B cell (primary cell): ENCODE results near the gene MRPS27. TPM values are rescaled to one million over a fixed set of nuclear protein-coding genes. Genes with fewer than 3 reads are reported as not detected.

ENCODE experiments used
- ATAC-seq: fragments of 200-7000 bp; cut with Tn5 transposase; one replicate; pipeline ENCODE4 v1.10.0; 2021; ENCODE audit warnings: low read depth, mild to moderate bottlenecking, moderate number of reproducible peaks, moderate library complexity
- CTCF ChIA-PET: fragments of 350-600 bp; sonication (Branson Sonifier 250); formaldehyde crosslinking; loops from one replicate; lab custom pipeline; 2021; ENCODE audit warnings: antibody characterized with exemption, inconsistent platforms; lab: Charles Lee
- POLR2A ChIA-PET: fragments of 350-600 bp; sonication (Branson Sonifier 250); formaldehyde crosslinking; loops from one replicate; lab custom pipeline; 2021; ENCODE audit warnings: antibody characterized with exemption; lab: Charles Lee
- DNase-seq: peaks from one replicate; pipeline ENCODE4 v3.0.0; 2013
- H2AFZ ChIP-seq: 2 replicates; pipeline ENCODE4 v1.6.1; 2012; ENCODE audit warnings: mild to moderate bottlenecking, low read depth, low read length; ENCODE audit not compliant: insufficient read depth, poor library complexity, severe bottlenecking
- H3K27ac ChIP-seq, 2 donors: 1 replicate in 1 of 2; 2 replicates in 1 of 2; pipeline ENCODE4 v1.5.1; 2012 to 2013; ENCODE audit warnings: low read length in 2 of 2, mild to moderate bottlenecking in 2 of 2, moderate library complexity in 1 of 2
- H3K27me3 ChIP-seq, 4 experiments: fragments of 200-600 bp in 1 of 4; sonication (generic) in 1 of 4; replicated peaks in 1 of 4; 1 replicate in 2 of 4; 2 replicates in 2 of 4; pipeline versions ENCODE4 v1.6.1 to v1.7.0; 2013 to 2016; ENCODE audit warnings: low read length in 3 of 4, mild to moderate bottlenecking in 2 of 4, mixed read lengths in 1 of 4, moderate library complexity in 1 of 4; ENCODE audit not compliant: insufficient read depth in 4 of 4, control insufficient read depth in 3 of 4; ENCODE audit errors: control extremely low read depth in 1 of 4
- H3K36me3 ChIP-seq, 2 experiments: replicated peaks in 1 of 2; 1 replicate in 1 of 2; 2 replicates in 1 of 2; pipeline versions ENCODE4 v1.6.1 to v1.7.1; 2013; ENCODE audit warnings: low read length in 1 of 2; ENCODE audit not compliant: insufficient read depth in 2 of 2, control insufficient read depth in 1 of 2; ENCODE audit errors: control extremely low read depth in 1 of 2, extremely low read depth in 1 of 2
- H3K4me1 ChIP-seq, 2 donors: fragments of 200-600 bp in 1 of 2; sonication (generic) in 1 of 2; 1 replicate in 1 of 2; 2 replicates in 1 of 2; pipeline versions ENCODE4 v1.5.1 to v1.6.1; 2013 to 2017; ENCODE audit warnings: low read length in 2 of 2; ENCODE audit not compliant: control insufficient read depth in 2 of 2, insufficient read depth in 2 of 2
- H3K4me2 ChIP-seq: replicated peaks from 2 replicates; pipeline ENCODE3; 2012; ENCODE audit warnings: mild to moderate bottlenecking, low read depth, low read length; ENCODE audit not compliant: poor library complexity, severe bottlenecking
- H3K4me3 ChIP-seq, 5 experiments: fragments of 200-600 bp in 1 of 5; sonication (generic) in 1 of 5; 1 replicate in 3 of 5; 2 replicates in 2 of 5; pipeline versions ENCODE4 v1.5.1 to v1.7.0; 2011 to 2016; ENCODE audit warnings: low read length in 4 of 5, mild to moderate bottlenecking in 4 of 5, low read depth in 2 of 5, control low read depth in 1 of 5, moderate library complexity in 1 of 5; ENCODE audit not compliant: insufficient read depth in 1 of 5; ENCODE audit errors: control extremely low read depth in 1 of 5, extremely low read depth in 1 of 5
- H3K79me2 ChIP-seq: fragments of 200-600 bp; sonication (generic); one replicate; pipeline ENCODE4 v1.6.0; 2016; ENCODE audit warnings: low read length; ENCODE audit not compliant: control insufficient read depth, insufficient read depth
- H3K9ac ChIP-seq: fragments of 200-600 bp; sonication (generic); 2 replicates; pipeline ENCODE4 v1.6.1; 2017; ENCODE audit warnings: mild to moderate bottlenecking, low read length, moderate library complexity
- H3K9me3 ChIP-seq, 3 donors: one replicate each; pipeline versions ENCODE4 v1.6.1 to v1.7.1; 2013; ENCODE audit warnings: low read length in 2 of 3; ENCODE audit not compliant: control insufficient read depth in 2 of 3, insufficient read depth in 1 of 3; ENCODE audit errors: control extremely low read depth in 1 of 3
- H4K20me1 ChIP-seq: 2 replicates; pipeline ENCODE4 v1.6.0; 2012; ENCODE audit warnings: mild to moderate bottlenecking, low read length; ENCODE audit not compliant: insufficient read depth, control insufficient read depth, poor library complexity, severe bottlenecking
- H3K27ac Mint-ChIP-seq: one replicate; pipeline ENCODE4 v1.8.0; 2021; ENCODE audit warnings: mixed read lengths
- H3K27me3 Mint-ChIP-seq: one replicate; pipeline ENCODE4 v1.8.0; 2021; ENCODE audit warnings: mixed read lengths
- H3K4me1 Mint-ChIP-seq: one replicate; pipeline ENCODE4 v1.8.0; 2021; ENCODE audit warnings: mixed read lengths
- H3K4me3 Mint-ChIP-seq: one replicate; pipeline ENCODE4 v1.8.0; 2021; ENCODE audit warnings: mixed read lengths
- H3K9me3 Mint-ChIP-seq: one replicate; pipeline ENCODE4 v1.8.0; 2022; ENCODE audit warnings: mixed read lengths; ENCODE audit not compliant: insufficient read depth
- CTCF ChIP-seq: fragments of 200-600 bp; IDR thresholded peaks from one replicate; pipeline ENCODE4 v1.8.0; 2022; ENCODE audit warnings: antibody characterized with exemption, mild to moderate bottlenecking
- EZH2 ChIP-seq: IDR thresholded peaks from 2 replicates; pipeline ENCODE4 v1.6.1; 2012; ENCODE audit warnings: borderline replicate concordance, low read depth, mild to moderate bottlenecking, moderate library complexity, low read length; ENCODE audit not compliant: insufficient read depth, poor library complexity, severe bottlenecking
- WGBS: methylation state at CpG from one replicate; pipeline ENCODE4 v1.1.5; 2013; ENCODE audit warnings: missing lambda C conversion rate; ENCODE audit not compliant: insufficient coverage; 5-methylcytosine and 5-hydroxymethylcytosine counted together
- intact Hi-C: fragments of 100-400 bp; cut with micrococcal nuclease; formaldehyde crosslinking; loops from one replicate; pipeline ENCODE4 v1.10.0; 2022
- polyA plus RNA-seq: library from polyadenylated mRNA; depleted of rRNA; stranded (reverse); fragments of >200 nt; gene quantifications from 2 replicates; pipeline ENCODE4 v1.2.3, GENCODE V29; 2012
- total RNA-seq, 2 donors: library from RNA; stranded (reverse); fragments of 120-200 nt in 1 of 2; gene quantifications; 1 replicate in 1 of 2; 2 replicates in 1 of 2; pipeline versions ENCODE4 v1.2.3 to v1.2.4, GENCODE V29; 2013 to 2022

Gene MRPS27
- total and polyA plus RNA-seq, 2 donors (not counting 1 experiment from before 2014, with no cell fraction given), result 33.4 to 58.3 TPM

- no peaks in the 10 kb centered on the region for H4K20me1 ChIP-seq
- H3K9ac ChIP-seq, result no peak overlapping the region
- ChIA-PET CTCF (interaction anchor here (0.7 kb wide), 1 partner anchor 11 kb away, joined by 3 read pairs; no protein-coding TSS in a partner anchor), POLR2A (no interaction called here)
- no peak overlapping the region for H2AFZ ChIP-seq
- no peak overlapping the region for H3K4me3 Mint-ChIP-seq
- no peak for ATAC-seq
- H3K4me1 ChIP-seq, result no peaks in the 10 kb centered on the region
- H3K9me3 ChIP-seq, result no peaks in the 10 kb centered on the region
- no peak overlapping the region for H3K4me3 ChIP-seq
- no peak for TF ChIP-seq CTCF
- TF ChIP-seq EZH2, result no peak
- H3K79me2 ChIP-seq, result no peaks in the 10 kb centered on the region
- no peak for DNase-seq
- intact Hi-C loops, result no loop called here
- H3K27ac ChIP-seq, result no peak overlapping the region
- no peaks in the 10 kb centered on the region for H3K27me3 Mint-ChIP-seq
- peaks cover 5 to 97% of the 10 kb centered on the region in 2 experiments for H3K36me3 ChIP-seq
- H3K4me2 ChIP-seq, result no peak overlapping the region
- no peaks in the 10 kb centered on the region for H3K4me1 Mint-ChIP-seq
- no peaks in the 10 kb centered on the region for H3K9me3 Mint-ChIP-seq
- no peak overlapping the region for H3K27ac Mint-ChIP-seq
- 94% methylated on average over 3 of the region's 4 CpGs for WGBS
- H3K27me3 ChIP-seq, result no peaks in the 10 kb centered on the region
Observed at GRCh38 chr5:72223371-72223770, 96.7 kb downstream of the MRPS27 start.

- peaks cover 3 to 97% of the 10 kb centered on the region in 2 experiments for H3K36me3 ChIP-seq
- POLR2A ChIA-PET, result no interaction called here
- H3K27me3 Mint-ChIP-seq, result no peaks in the 10 kb centered on the region
Observed at GRCh38 chr5:72222521-72222920, 97.5 kb downstream of the MRPS27 start.

More at GRCh38 chr5:72222521-72222920, 97.5 kb downstream of the MRPS27 start:
- Histone ChIP-seq H3K27ac (no peak overlapping the region), H3K27me3 (no peaks in the 10 kb centered on the region), H4K20me1 (no peaks in the 10 kb centered on the region), H3K79me2 (no peaks in the 10 kb centered on the region), H3K4me2 (no peak overlapping the region), H3K4me1 (no peaks in the 10 kb centered on the region), H3K9ac (no peak overlapping the region), H3K4me3 (no peak overlapping the region), H3K9me3 (no peaks in the 10 kb centered on the region), H2AFZ (no peak overlapping the region)
- no peak for TF ChIP-seq EZH2
- TF ChIP-seq CTCF, result no peak
- H3K27ac Mint-ChIP-seq, result no peak overlapping the region
- intact Hi-C loops, result no loop called here
- H3K4me3 Mint-ChIP-seq, result no peak overlapping the region
- no peak for ATAC-seq
- no peaks in the 10 kb centered on the region for H3K9me3 Mint-ChIP-seq
- CTCF ChIA-PET, result no interaction called here
- no peaks in the 10 kb centered on the region for H3K4me1 Mint-ChIP-seq
- no peak for DNase-seq
- WGBS, result no CpG with 5 or more reads among the region's 1 CpG
